CD4-positive, alpha-beta T cell treated with Interleukin-4 for 4 hours (primary cell): ENCODE results near the gene MAGI1.

Source experiments
- DNase-seq: peaks from one replicate; pipeline ENCODE4 v3.0.0-alpha.2; 2020

The MAGI1 gene

GRCh38 chr3:66010739-66011655 is 27.7 kb downstream of the MAGI1 start:
- no peak for DNase-seq

GRCh38 chr3:66010348-66010738 is 28.4 kb downstream of the MAGI1 start:
- DNase-seq, result no peak

- DNase-seq, result no peak
Measured at GRCh38 chr3:66004244-66004643, 34.5 kb downstream of the MAGI1 start.

- no peak for DNase-seq
Measured at GRCh38 chr3:66001626-66002025, 37.1 kb downstream of the MAGI1 start.

GRCh38 chr3:66000506-66000905 is 38.2 kb downstream of the MAGI1 start:
- DNase-seq, result no peak

- DNase-seq, result no peak
Measured at GRCh38 chr3:65999606-66000005, 39.1 kb downstream of the MAGI1 start.

GRCh38 chr3:65996589-65996988 is 42.1 kb downstream of the MAGI1 start:
- DNase-seq, result no peak

- no peak for DNase-seq
Measured at GRCh38 chr3:65995515-65995914, 43.2 kb downstream of the MAGI1 start.

- no peak for DNase-seq
Measured at GRCh38 chr3:65995030-65995429, 43.7 kb downstream of the MAGI1 start.

GRCh38 chr3:65993134-65993900 is 45.4 kb downstream of the MAGI1 start:
- no peak for DNase-seq

- no peak for DNase-seq
Measured at GRCh38 chr3:65992106-65992505, 46.6 kb downstream of the MAGI1 start.

GRCh38 chr3:65988411-65989180 is 50.1 kb downstream of the MAGI1 start:
- DNase-seq, result no peak

GRCh38 chr3:65986285-65986684 is 52.4 kb downstream of the MAGI1 start:
- no peak for DNase-seq

- no peak for DNase-seq
Measured at GRCh38 chr3:65984975-65985374, 53.7 kb downstream of the MAGI1 start.

GRCh38 chr3:65983100-65983499 is 55.6 kb downstream of the MAGI1 start:
- no peak for DNase-seq

- DNase-seq, result no peak
Measured at GRCh38 chr3:65979731-65980130, 59.0 kb downstream of the MAGI1 start.

- no peak for DNase-seq
Measured at GRCh38 chr3:65979162-65979561, 59.6 kb downstream of the MAGI1 start.

GRCh38 chr3:65978116-65978515 is 60.6 kb downstream of the MAGI1 start:
- no peak for DNase-seq

- DNase-seq, result no peak
Measured at GRCh38 chr3:65975032-65975431, 63.7 kb downstream of the MAGI1 start.

GRCh38 chr3:65974509-65974908 is 64.2 kb downstream of the MAGI1 start:
- DNase-seq, result no peak

GRCh38 chr3:65972765-65973164 is 66.0 kb downstream of the MAGI1 start:
- DNase-seq, result no peak

- no peak for DNase-seq
Measured at GRCh38 chr3:65971293-65972252, 67.1 kb downstream of the MAGI1 start.
